ENCODE measurements around the gene PRSS27. TPM values are rescaled to one million over a fixed set of nuclear protein-coding genes. Genes with fewer than 3 reads are reported as not detected.
"Not testable (repeated sequence)": the region's sequence is repeated elsewhere in the genome, so short reads cannot be mapped to it uniquely, and the experiment has no call there.

Gene PRSS27
- total and polyA plus RNA-seq, 4 experiments from 2014 or later = 0.61 to 0.96 TPM; not detected in 2

DNA sequence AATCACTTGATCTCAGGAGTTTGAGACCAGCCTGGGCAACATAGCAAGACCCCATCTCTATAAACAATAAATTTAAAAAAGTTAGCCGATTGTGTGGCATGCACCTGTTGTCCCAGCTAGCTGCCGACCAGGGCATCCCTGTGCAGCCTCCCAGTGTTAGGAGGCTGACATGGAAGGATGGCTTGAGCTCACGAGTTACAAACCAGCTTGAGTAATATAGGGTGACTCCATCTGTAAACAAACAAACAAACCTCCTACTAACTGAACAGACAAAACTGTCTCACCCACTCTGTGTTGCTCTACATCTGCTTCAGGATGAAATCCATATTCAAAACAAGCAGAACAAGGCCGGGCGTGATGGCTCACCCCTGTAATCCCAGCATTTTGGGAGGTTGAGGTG is 6.9 kb upstream of the PRSS27 start:
- H3K36me3 Mint-ChIP-seq = no peaks in the 10 kb centered on the region
- H3K27me3 Mint-ChIP-seq = peaks cover 4 to 7% of the 10 kb centered on the region in 2 donors
- no peak for DNase-seq
- no peak overlapping the region for H3K4me3 ChIP-seq (ENCODE audit: low read length in 2 of 2)
- H3K4me3 Mint-ChIP-seq = no peak overlapping the region
- H3K4me1 ChIP-seq (ENCODE audit: insufficient read depth, low read length) = no peaks in the 10 kb centered on the region
- no peaks in the 10 kb centered on the region for H3K4me1 Mint-ChIP-seq
- H3K27ac Mint-ChIP-seq = no peak overlapping the region
- H3K27me3 ChIP-seq (ENCODE audit: insufficient read depth, low read length) = no peaks in the 10 kb centered on the region
- H3K9me3 ChIP-seq (ENCODE audit: control insufficient read depth in 1 of 2, low read length in 2 of 2) = no peaks in the 10 kb centered on the region
- no peaks in the 10 kb centered on the region for H3K9me3 Mint-ChIP-seq
- ChIA-PET POLR2A (ENCODE audit: partially characterized antibody) (no interaction called here), CTCF (ENCODE audit: partially characterized antibody) (no interaction called here)
- intact Hi-C loops (cut with micrococcal nuclease) = no loop called here
- H3K27ac ChIP-seq (ENCODE audit: low read depth, low read length) = no peak overlapping the region
- no peaks in the 10 kb centered on the region for H3K36me3 ChIP-seq (ENCODE audit: insufficient read depth, low read length)

GRCh38 chr16:2724816-2725348 is 4.9 kb upstream of the PRSS27 start:
- intact Hi-C loops (cut with micrococcal nuclease) = no loop called here
- POLR2A ChIA-PET (ENCODE audit: partially characterized antibody) = no interaction called here

GRCh38 chr16:2724088-2724676 is 4.2 kb upstream of the PRSS27 start:
- peaks cover 5% of the 10 kb centered on the region for H3K4me1 ChIP-seq (ENCODE audit: insufficient read depth, low read length)
- intact Hi-C loops (cut with micrococcal nuclease) = no loop called here
- no peaks in the 10 kb centered on the region for H3K9me3 Mint-ChIP-seq
- no peaks in the 10 kb centered on the region for H3K36me3 Mint-ChIP-seq
- peaks cover 4 to 7% of the 10 kb centered on the region in 2 donors for H3K27me3 Mint-ChIP-seq
- DNase-seq = no peak
- POLR2A ChIA-PET (ENCODE audit: partially characterized antibody) = no interaction called here
- no peak overlapping the region for H3K4me3 Mint-ChIP-seq
- H3K27me3 ChIP-seq (ENCODE audit: insufficient read depth, low read length) = no peaks in the 10 kb centered on the region
- no peak overlapping the region for H3K27ac ChIP-seq (ENCODE audit: low read depth, low read length)
- no peaks in the 10 kb centered on the region for H3K4me1 Mint-ChIP-seq
- CTCF ChIA-PET (ENCODE audit: partially characterized antibody) = no interaction called here
- no peak overlapping the region for H3K4me3 ChIP-seq (ENCODE audit: low read length in 2 of 2)
- no peak overlapping the region for H3K27ac Mint-ChIP-seq
- no peaks in the 10 kb centered on the region for H3K36me3 ChIP-seq (ENCODE audit: insufficient read depth, low read length)
- H3K9me3 ChIP-seq (ENCODE audit: control insufficient read depth in 1 of 2, low read length in 2 of 2) = no peaks in the 10 kb centered on the region

More at GRCh38 chr16:2724816-2725348, 4.9 kb upstream of the PRSS27 start:
- Histone ChIP-seq H3K9me3 (ENCODE audit: control insufficient read depth in 1 of 2, low read length in 2 of 2) (no peaks in the 10 kb centered on the region), H3K4me1 (ENCODE audit: insufficient read depth, low read length) (peaks cover 5% of the 10 kb centered on the region), H3K27me3 (ENCODE audit: insufficient read depth, low read length) (no peaks in the 10 kb centered on the region), H3K27ac (ENCODE audit: low read depth, low read length) (no peak overlapping the region), H3K36me3 (ENCODE audit: insufficient read depth, low read length) (no peaks in the 10 kb centered on the region), H3K4me3 (ENCODE audit: low read length in 2 of 2) (no peak overlapping the region)
- no peak for DNase-seq
- Mint-ChIP-seq H3K4me1 (no peaks in the 10 kb centered on the region), H3K27ac (no peak overlapping the region), H3K27me3 (peaks cover 4 to 7% of the 10 kb centered on the region in 2 donors), H3K4me3 (no peak overlapping the region), H3K36me3 (no peaks in the 10 kb centered on the region), H3K9me3 (no peaks in the 10 kb centered on the region)
- CTCF ChIA-PET (ENCODE audit: partially characterized antibody) = no interaction called here

- H3K27ac ChIP-seq (ENCODE audit: low read depth, low read length) = peak overlapping the region; percentile 15
- DNase-seq; H3K4me1 Mint-ChIP-seq; H3K4me3 ChIP-seq (ENCODE audit: low read length in 2 of 2); H3K27me3 ChIP-seq (ENCODE audit: insufficient read depth, low read length); H3K36me3 ChIP-seq (ENCODE audit: insufficient read depth, low read length); H3K36me3 Mint-ChIP-seq; H3K4me1 ChIP-seq (ENCODE audit: insufficient read depth, low read length); POLR2A ChIA-PET (ENCODE audit: partially characterized antibody); H3K9me3 ChIP-seq (ENCODE audit: control insufficient read depth in 1 of 2, low read length in 2 of 2); H3K27me3 Mint-ChIP-seq; H3K9me3 Mint-ChIP-seq: not testable (repeated sequence)
- intact Hi-C loops (cut with micrococcal nuclease) = loop anchor here (1.0 kb wide), 3 partner anchors 31 to 147 kb away; partner anchors contain the start of genes KCTD5 and SRRM2
- Mint-ChIP-seq H3K27ac (peak overlapping the region in 3 of 7 donors; percentile 41 to 77 (median 48)), H3K4me3 (peak overlapping the region; percentile 39 to 74 (median 64))
- CTCF ChIA-PET (ENCODE audit: partially characterized antibody) = interaction anchor here (0.7 kb wide), 2 partner anchors 9 to 146 kb away, joined by 3 read pairs; no protein-coding TSS in a partner anchor
Observed at GRCh38 chr16:2721634-2722173, 1.7 kb upstream of the PRSS27 start.

DNA sequence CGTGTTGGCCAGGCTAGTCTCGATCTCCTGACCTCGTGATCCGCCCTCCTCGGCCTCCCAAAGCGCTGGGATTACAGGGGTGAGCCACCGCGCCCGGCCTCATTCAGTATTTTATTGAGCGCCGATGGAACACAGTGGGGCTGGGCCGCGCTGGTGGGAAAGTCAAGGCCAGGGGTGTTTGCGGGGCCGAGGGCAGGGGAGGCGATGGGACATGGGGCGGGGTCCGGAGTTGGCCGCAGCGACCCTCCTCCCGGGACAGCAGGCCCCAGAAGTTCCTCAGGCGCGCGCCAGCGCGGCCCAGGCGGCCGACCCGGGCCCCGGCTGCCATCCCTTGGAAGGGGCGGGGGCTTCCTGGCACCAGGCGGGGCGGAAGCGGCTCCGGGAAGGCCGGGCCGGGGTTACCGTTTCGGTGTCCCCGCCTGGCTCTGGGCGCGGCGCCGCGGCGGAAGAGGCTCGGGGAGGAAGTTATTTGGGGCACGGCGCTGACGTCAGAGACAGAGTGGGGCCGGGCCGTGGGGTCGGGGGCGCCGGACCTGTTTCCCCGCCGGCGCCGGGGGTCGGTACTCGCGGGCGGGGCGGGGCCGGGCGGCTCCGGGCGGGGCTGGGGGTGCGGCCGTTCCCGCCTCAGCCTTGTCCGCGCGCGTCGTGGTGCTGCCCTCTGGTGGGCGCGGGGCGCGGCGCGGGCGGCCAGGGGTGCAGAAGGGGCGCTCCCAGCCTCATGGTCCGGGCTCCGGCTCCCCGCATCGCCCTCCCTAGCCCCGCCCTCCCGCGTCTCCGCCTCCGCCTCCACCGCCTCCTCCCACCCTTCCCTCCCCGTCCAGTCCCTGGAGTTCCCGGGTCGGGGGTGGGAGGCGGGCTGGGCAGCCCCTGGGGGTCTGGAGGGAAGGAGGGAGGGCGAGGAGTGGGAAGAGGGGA is 952 bp upstream of the PRSS27 start:
- peaks cover 5% of the 10 kb centered on the region for H3K4me1 ChIP-seq (ENCODE audit: insufficient read depth, low read length)
- Mint-ChIP-seq H3K4me3 (peak overlapping the region; percentile 70 to 85 (median 74)), H3K9me3 (no peaks in the 10 kb centered on the region), H3K27me3 (peaks cover 4 to 7% of the 10 kb centered on the region in 2 donors), H3K4me1 (no peaks in the 10 kb centered on the region), H3K27ac (peak overlapping the region; percentile 56 to 90 (median 73)), H3K36me3 (no peaks in the 10 kb centered on the region)
- no peaks in the 10 kb centered on the region for H3K9me3 ChIP-seq (ENCODE audit: control insufficient read depth in 1 of 2, low read length in 2 of 2)
- ChIA-PET CTCF (ENCODE audit: partially characterized antibody) (interaction anchor here (0.7 kb wide), 2 partner anchors 8 to 147 kb away, joined by 3 read pairs; no protein-coding TSS in a partner anchor), POLR2A (ENCODE audit: partially characterized antibody) (interaction anchor here (0.8 to 1.0 kb wide), 3 partner anchors 31 to 162 kb away, joined by 3 to 4 read pairs (median 3); partner anchors contain the start of genes FLYWCH2 and SRRM2)
- no peaks in the 10 kb centered on the region for H3K36me3 ChIP-seq (ENCODE audit: insufficient read depth, low read length)
- peak; percentile 85 to 88 (median 87) for DNase-seq
- H3K27me3 ChIP-seq (ENCODE audit: insufficient read depth, low read length) = no peaks in the 10 kb centered on the region
- H3K27ac ChIP-seq (ENCODE audit: low read depth, low read length) = peak overlapping the region; percentile 56
- peak overlapping the region; percentile 17 to 49 for H3K4me3 ChIP-seq (ENCODE audit: low read length in 2 of 2)
- intact Hi-C loops (cut with micrococcal nuclease) = loop anchor here (1.0 kb wide), 3 partner anchors 31 to 147 kb away; partner anchors contain the start of genes KCTD5 and SRRM2

DNA sequence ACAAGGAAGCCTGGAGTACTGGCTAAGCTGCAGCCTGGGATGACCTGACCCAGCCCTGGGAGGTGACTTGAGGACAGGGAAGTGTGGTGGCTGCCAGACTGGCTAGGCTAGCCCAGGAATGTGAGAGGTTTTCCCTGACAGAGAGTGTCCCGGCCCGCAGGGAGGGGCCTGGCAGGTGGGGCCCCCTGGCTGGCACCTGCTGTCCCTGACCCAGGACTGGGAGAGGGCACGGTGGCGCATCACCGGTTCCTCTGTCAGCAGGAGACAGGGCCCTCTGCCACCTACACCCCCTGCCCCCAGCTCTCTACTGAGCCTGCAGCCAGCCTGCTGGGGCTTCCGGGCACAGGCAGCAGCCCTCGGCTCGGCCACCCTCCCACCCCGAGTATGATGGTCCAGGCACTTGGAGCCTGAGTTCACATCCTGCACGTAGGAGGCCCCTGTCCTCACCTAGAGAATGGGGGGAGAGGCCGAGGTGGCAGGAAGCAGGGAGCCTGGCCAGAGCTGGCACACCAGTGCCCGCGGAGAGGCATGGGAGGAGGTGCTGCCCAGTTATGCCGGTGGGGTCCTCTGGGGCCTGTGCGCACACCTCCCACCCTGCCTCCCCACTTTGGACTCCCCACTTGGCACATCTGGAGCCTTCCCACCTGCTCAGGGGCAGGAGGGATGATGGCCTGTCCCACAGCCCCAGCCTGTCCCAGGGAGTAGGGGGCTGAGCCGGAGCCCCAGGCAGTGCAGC is 528 bp downstream of the PRSS27 start:
- POLR2A ChIA-PET (ENCODE audit: partially characterized antibody) = interaction anchor here (0.6 to 1.5 kb wide), 2 partner anchors 37 to 916 kb away, joined by 3 to 4 read pairs; partner anchors contain the start of gene KCTD5
- Histone ChIP-seq H3K9me3 (ENCODE audit: control insufficient read depth in 1 of 2, low read length in 2 of 2) (no peaks in the 10 kb centered on the region), H3K36me3 (ENCODE audit: insufficient read depth, low read length) (no peaks in the 10 kb centered on the region), H3K4me3 (ENCODE audit: low read length in 2 of 2) (no peak overlapping the region), H3K27me3 (ENCODE audit: insufficient read depth, low read length) (no peaks in the 10 kb centered on the region), H3K27ac (ENCODE audit: low read depth, low read length) (no peak overlapping the region), H3K4me1 (ENCODE audit: insufficient read depth, low read length) (peaks cover 9% of the 10 kb centered on the region)
- DNase-seq = no peak
- H3K4me3 Mint-ChIP-seq = peak overlapping the region in 3 of 8 donors; percentile 4 to 35 (median 13)
- peaks cover 3% of the 10 kb centered on the region in 2 donors for H3K27me3 Mint-ChIP-seq
- H3K9me3 Mint-ChIP-seq = no peaks in the 10 kb centered on the region
- CTCF ChIA-PET (ENCODE audit: partially characterized antibody) = interaction anchor here (1.2 kb wide), 1 partner anchor 10 kb away, joined by 3 read pairs; no protein-coding TSS in a partner anchor
- intact Hi-C loops (cut with micrococcal nuclease) = no loop called here
- H3K4me1 Mint-ChIP-seq = peaks cover 0 to 1% (median 0%) of the 10 kb centered on the region in 4 donors
- H3K36me3 Mint-ChIP-seq = no peaks in the 10 kb centered on the region
- no peak overlapping the region for H3K27ac Mint-ChIP-seq
